AG04450 (cell line): ENCODE results near the gene SYP. TPM values are rescaled to one million over a fixed set of nuclear protein-coding genes. Genes with fewer than 3 reads are reported as not detected.

Source experiments
- CTCF ChIA-PET: fragments of 300-600, 350-600 bp; formaldehyde crosslinking; extraction: SDS; loops from one replicate; lab custom pipeline; 2022; ENCODE audit warnings: antibody characterized with exemption, inconsistent platforms; lab: Charles Lee
- POLR2A ChIA-PET: fragments of 350-600 bp; formaldehyde crosslinking; extraction: SDS; loops from one replicate; lab custom pipeline; 2021; ENCODE audit warnings: antibody characterized with exemption, inconsistent platforms; lab: Yijun Ruan, JAX
- DNase-seq: peaks from one replicate; pipeline ENCODE4 v3.0.0-alpha.2; 2011; ENCODE audit warnings: low read depth, low spot score
- H3K27ac ChIP-seq: one replicate; pipeline ENCODE4 v1.5.1; 2012; ENCODE audit warnings: low read depth, low read length, control low read depth
- H3K27me3 ChIP-seq: one replicate; pipeline ENCODE4 v1.6.0; 2012; ENCODE audit warnings: low read length; ENCODE audit not compliant: control insufficient read depth, insufficient read depth
- H3K4me3 ChIP-seq: 2 replicates; pipeline ENCODE4 v1.5.1; 2011; ENCODE audit warnings: mild to moderate bottlenecking, low read depth, low read length, control low read depth
- H3K9me3 ChIP-seq: 2 replicates; pipeline ENCODE4 v1.5.1; 2012; ENCODE audit warnings: low read length; ENCODE audit not compliant: control insufficient read depth, insufficient read depth
- polyA plus RNA-seq: library from polyadenylated mRNA; depleted of rRNA; stranded (reverse); fragments of >200 nt; gene quantifications from 2 replicates; pipeline ENCODE4 v1.2.3, GENCODE V29; 2011
- TF ChIP-seq, protein P1 (sequence below): IDR thresholded peaks from 2 replicates; pipeline ENCODE4 v1.5.1; 2011; ENCODE audit warnings: low read depth, low read length, control low read depth, inconsistent platforms

The SYP gene
- polyA plus RNA-seq, 1 experiment = 0.07 TPM

DNA sequence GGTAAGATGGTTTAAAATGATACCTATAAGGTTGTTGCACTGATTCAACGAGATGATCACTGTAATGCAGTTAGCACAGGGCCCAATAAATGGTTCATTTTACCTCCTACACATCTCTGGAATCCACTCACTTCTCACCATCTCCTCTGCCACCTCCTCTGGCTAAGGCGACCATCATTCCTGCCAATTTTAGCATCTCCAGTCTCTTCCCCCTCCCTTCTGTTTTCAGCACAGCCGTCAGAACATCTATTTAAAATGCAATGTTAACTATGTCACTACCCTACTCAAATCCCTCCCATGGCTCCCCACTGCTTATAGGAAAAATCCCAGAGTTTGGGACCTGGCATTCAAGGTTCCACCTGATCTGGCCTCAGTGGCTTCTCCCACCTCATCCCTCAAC is 3.5 kb upstream of the SYP start:
- CTCF ChIA-PET = no interaction called here
- TF ChIP-seq, protein P1, sequence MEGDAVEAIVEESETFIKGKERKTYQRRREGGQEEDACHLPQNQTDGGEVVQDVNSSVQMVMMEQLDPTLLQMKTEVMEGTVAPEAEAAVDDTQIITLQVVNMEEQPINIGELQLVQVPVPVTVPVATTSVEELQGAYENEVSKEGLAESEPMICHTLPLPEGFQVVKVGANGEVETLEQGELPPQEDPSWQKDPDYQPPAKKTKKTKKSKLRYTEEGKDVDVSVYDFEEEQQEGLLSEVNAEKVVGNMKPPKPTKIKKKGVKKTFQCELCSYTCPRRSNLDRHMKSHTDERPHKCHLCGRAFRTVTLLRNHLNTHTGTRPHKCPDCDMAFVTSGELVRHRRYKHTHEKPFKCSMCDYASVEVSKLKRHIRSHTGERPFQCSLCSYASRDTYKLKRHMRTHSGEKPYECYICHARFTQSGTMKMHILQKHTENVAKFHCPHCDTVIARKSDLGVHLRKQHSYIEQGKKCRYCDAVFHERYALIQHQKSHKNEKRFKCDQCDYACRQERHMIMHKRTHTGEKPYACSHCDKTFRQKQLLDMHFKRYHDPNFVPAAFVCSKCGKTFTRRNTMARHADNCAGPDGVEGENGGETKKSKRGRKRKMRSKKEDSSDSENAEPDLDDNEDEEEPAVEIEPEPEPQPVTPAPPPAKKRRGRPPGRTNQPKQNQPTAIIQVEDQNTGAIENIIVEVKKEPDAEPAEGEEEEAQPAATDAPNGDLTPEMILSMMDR = no peak

DNA sequence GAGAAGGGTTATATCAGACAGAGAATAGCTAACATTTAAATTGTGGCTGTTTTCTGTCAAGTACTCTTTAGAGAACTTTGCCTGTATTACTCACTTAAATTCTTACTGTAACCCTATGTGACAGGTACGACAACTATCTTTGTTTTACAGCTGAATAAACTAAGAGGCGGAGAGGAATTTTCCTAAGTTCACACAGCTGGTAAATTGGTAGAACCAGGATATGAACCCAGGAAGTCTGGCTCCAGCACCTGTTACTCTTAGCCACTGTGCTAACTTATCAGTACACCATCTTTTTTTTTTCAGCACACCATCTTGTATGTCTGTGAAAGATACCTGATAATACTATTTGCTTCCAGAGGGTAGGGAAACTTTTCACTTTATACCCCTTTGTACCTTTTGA is 2.0 kb upstream of the SYP start:
- Histone ChIP-seq H3K27ac (no peak overlapping the region), H3K4me3 (no peak overlapping the region), H3K9me3 (no peaks in the 10 kb centered on the region), H3K27me3 (no peaks in the 10 kb centered on the region)
- ChIA-PET POLR2A (no interaction called here), CTCF (interaction anchor here (1.2 kb wide), 1 partner anchor 9 kb away, joined by 3 read pairs; no protein-coding TSS in a partner anchor)
- DNase-seq = no peak
- TF ChIP-seq, protein P1 = no peak

More for the DNA sequence above, 3.5 kb upstream of the SYP start:
- H3K9me3 ChIP-seq = no peaks in the 10 kb centered on the region
- POLR2A ChIA-PET = no interaction called here
- no peak for DNase-seq
- H3K4me3 ChIP-seq = no peak overlapping the region
- H3K27ac ChIP-seq = no peak overlapping the region
- peaks cover 2% of the 10 kb centered on the region for H3K27me3 ChIP-seq

GRCh38 chrX:49199315-49199595 is 738 bp downstream of the SYP start:
- DNase-seq = no peak
- Histone ChIP-seq H3K27me3 (no peaks in the 10 kb centered on the region), H3K9me3 (no peaks in the 10 kb centered on the region), H3K27ac (no peak overlapping the region), H3K4me3 (no peak overlapping the region)
- CTCF ChIA-PET = no interaction called here
- TF ChIP-seq, protein P1 = no peak
- POLR2A ChIA-PET = no interaction called here

GRCh38 chrX:49198540-49199314 is 1.3 kb downstream of the SYP start:
- no peaks in the 10 kb centered on the region for H3K27me3 ChIP-seq
- ChIA-PET CTCF (no interaction called here), POLR2A (no interaction called here)
- no peak overlapping the region for H3K4me3 ChIP-seq
- TF ChIP-seq, protein P1 = no peak
- H3K27ac ChIP-seq = no peak overlapping the region
- H3K9me3 ChIP-seq = no peaks in the 10 kb centered on the region
- DNase-seq = no peak

GRCh38 chrX:49197543-49198087 is 2.4 kb downstream of the SYP start:
- no peaks in the 10 kb centered on the region for H3K9me3 ChIP-seq
- DNase-seq = no peak
- ChIA-PET CTCF (no interaction called here), POLR2A (no interaction called here)
- H3K27me3 ChIP-seq = no peaks in the 10 kb centered on the region
- H3K4me3 ChIP-seq = no peak overlapping the region
- TF ChIP-seq, protein P1 = no peak
- H3K27ac ChIP-seq = no peak overlapping the region
